GM13976 (cell line): ENCODE measurements around the gene SHC3.

Experiments used
- DNase-seq: peaks from one replicate; pipeline ENCODE4 v3.0.0; 2012; ENCODE audit warnings: low spot score
- in situ Hi-C: fragments of 300-500 bp; cut with MboI; formaldehyde crosslinking; loops from one replicate; pipeline ENCODE4 v1.12.0; 2022; ENCODE audit warnings: low sequenced_read_pairs, mixed read lengths, inconsistent platforms; ENCODE audit not compliant: unreplicated experiment
- TF ChIP-seq, protein P1 (sequence below): IDR thresholded peaks from 2 replicates; pipeline ENCODE4 v1.5.1; 2012; ENCODE audit warnings: borderline replicate concordance, mild to moderate bottlenecking; ENCODE audit not compliant: insufficient read depth; ENCODE audit errors: extremely low read depth, missing control alignments, control extremely low read depth

SHC3 gene

DNA sequence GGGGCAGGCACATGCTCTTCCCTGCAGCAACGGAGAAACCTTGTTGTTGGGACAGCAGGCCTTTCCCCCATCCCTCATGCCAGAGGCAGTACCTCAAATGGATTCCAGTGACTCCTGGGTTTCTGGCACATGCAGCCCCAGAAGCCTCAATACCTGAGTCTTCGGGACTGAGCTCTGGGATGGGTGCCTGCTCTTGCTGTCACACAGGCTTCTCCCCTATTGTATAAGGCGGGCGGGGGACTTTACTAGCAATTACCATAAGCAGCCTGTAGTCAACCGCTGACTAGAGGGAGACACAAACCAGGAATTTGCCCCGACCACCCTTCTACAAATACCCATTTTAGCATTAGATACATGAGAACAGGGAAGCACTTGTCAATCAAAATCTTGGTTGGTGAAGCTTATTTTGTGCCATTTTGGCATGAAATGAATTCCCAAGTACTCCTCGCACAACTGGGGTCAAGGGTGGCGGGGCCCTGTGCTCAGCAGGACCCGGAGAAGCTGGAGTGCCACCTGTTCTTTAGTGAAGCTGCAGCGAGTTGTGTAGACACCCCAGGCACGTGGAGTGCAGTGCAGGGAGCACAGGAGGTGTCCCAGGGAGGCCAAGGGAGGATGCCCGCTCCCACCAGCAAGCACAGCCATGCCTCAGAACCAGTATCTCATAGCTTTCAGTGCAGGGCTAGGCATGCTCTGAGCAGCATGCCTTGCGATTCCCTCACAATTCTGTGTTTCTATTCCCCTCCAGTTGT, 166.2 kb downstream of the SHC3 start:
- in situ Hi-C loops = no loop called here
- TF ChIP-seq, protein P1, sequence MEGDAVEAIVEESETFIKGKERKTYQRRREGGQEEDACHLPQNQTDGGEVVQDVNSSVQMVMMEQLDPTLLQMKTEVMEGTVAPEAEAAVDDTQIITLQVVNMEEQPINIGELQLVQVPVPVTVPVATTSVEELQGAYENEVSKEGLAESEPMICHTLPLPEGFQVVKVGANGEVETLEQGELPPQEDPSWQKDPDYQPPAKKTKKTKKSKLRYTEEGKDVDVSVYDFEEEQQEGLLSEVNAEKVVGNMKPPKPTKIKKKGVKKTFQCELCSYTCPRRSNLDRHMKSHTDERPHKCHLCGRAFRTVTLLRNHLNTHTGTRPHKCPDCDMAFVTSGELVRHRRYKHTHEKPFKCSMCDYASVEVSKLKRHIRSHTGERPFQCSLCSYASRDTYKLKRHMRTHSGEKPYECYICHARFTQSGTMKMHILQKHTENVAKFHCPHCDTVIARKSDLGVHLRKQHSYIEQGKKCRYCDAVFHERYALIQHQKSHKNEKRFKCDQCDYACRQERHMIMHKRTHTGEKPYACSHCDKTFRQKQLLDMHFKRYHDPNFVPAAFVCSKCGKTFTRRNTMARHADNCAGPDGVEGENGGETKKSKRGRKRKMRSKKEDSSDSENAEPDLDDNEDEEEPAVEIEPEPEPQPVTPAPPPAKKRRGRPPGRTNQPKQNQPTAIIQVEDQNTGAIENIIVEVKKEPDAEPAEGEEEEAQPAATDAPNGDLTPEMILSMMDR = no peak
- no peak for DNase-seq

DNA sequence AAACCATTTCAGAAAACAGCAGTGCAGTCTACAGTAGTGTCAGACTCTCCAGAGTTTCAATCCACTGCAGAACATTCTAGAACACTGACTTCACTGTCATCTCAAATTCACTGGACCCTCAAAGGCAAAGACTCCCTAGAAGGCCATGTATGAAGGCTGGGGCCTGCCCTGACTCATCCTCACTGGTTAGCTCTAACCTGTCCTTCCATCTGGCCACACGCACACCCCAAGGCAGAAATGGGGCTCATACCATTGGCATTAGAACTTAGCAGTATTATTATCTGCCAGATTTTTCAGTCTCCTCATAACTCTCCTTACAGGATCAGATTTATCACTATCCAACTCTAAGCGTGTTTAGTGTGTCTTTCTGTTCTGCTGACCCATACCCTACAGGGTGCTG, 166.9 kb downstream of the SHC3 start:
- in situ Hi-C loops = no loop called here
- TF ChIP-seq, protein P1 = no peak
- no peak for DNase-seq

DNA sequence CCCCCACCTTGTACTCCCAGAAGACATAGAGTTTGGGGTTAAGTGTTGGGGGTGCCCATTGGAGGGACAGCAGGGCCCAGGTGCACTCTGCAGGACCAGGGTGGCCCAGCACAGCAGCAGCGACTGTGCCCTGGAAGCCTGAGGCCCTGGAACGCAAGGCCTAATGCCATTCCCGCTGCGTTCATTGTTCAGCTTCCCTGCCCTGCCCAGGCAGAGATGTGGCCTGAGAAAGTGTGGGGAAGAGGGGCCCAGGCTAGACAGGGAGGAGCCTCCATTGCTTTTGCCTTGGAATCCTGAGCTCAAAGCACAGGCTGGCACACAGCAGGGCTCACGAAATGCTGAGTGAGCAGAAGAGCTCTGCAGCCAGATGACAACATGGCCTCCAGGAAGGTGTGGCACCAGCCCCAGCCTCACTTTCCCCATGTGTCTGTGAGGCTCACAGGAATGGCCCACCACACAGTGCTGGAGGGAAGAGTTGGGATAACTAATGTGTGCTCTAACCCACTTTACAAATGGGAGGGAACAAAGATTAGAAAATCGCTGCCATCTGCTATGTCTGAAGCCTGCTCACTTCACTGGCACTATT, 168.0 kb downstream of the SHC3 start:
- TF ChIP-seq, protein P1 = no peak
- in situ Hi-C loops = no loop called here
- DNase-seq = no peak

DNA sequence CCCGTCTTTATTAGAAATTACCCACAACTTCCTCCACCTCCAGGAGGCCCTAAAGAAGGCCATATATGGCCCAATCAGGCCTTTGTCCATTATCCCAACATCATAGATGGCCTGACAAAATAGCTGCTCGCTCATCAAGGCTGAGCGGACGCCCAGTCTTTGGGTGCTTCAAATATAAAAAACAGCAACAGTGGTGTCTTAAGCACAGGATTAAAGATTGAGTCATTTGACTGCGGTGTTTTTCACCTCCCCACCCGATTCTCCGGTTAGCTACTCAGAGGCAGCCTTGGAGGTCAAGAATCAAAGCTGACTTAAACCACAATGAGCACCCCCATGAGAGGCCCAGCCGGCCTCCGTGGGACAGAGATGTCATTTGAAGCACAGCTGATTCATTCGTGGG, 168.6 kb downstream of the SHC3 start:
- TF ChIP-seq, protein P1 = no peak
- no peak for DNase-seq
- in situ Hi-C loops = no loop called here

DNA sequence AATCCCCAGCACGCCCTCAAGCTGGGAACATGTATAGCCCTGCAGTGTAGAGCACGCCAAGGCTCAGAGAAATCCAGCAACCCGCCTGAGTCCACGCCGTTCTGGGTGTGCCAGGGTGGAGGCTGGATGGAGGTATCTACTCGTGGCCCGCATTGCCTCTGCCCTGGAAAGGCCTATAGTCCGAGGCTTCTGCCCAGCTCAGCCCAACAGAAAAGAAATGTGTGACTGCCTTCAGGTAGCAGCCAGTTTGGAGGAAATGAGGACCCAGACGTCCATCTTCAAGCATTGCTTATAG, 169.1 kb downstream of the SHC3 start:
- TF ChIP-seq, protein P1 = no peak
- in situ Hi-C loops = loop anchor here (10.0 kb wide), 1 partner anchor 415 kb away; no protein-coding TSS in a partner anchor
- no peak for DNase-seq

DNA sequence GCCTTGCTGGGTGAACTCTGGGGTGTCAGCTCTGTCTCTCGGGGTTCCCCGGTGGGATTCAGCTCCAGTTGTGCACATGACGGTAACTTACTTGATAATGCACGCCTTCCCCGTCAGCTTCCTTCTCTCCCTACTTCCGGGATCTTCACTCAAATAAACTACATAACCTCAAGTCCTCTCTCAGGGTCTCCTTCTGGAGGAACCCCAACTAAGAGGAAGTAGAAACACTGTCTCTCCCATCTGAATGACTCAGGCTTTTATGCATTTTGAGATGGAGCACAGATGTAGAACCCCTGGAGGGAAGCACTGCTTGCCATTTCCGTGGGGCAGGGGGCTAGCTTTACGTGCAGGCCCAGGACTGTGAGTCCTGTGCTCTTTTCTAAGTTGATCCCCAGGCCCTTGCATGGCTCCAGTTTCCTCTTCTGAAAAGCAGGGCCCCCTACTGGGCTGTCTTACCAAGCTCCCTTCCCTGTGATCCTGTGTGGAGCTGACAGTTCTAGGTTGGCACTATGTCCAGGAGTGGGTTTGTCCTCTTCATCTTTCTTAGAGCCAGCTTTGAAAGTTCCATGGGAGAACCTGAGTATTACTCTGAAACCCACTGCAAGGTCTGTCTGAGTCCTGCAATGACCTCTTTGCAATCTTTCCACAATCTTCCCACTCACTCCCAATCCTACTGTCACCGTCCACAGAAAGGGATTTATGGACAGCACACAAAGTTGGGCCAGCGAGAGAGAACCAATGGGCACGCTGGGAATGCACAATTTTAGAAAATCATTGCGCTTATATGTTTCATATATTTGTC, 169.7 kb downstream of the SHC3 start:
- TF ChIP-seq, protein P1 = no peak
- no peak for DNase-seq
- in situ Hi-C loops = loop anchor here (10.0 kb wide), 1 partner anchor 414 kb away; no protein-coding TSS in a partner anchor
